Esophagus squamous epithelium (tissue), 4 donors: Measurements from ENCODE around the gene SFMBT1.

Source experiments
- CTCF ChIP-seq, 6 experiments: fragments of 450-650 bp in 4 of 6; fragments of 200-600 bp in 2 of 6; sonication (generic) in 2 of 6; IDR thresholded peaks; one replicate each; pipeline ENCODE4 v1.5.1; 2016 to 2019; ENCODE audit warnings: antibody characterized with exemption in 6 of 6, mild to moderate bottlenecking in 4 of 6, moderate library complexity in 4 of 6
- POLR2A ChIP-seq, 4 donors: fragments of 450-650 bp; IDR thresholded peaks; one replicate each; pipeline ENCODE4 v1.6.1; 2017; ENCODE audit warnings: antibody characterized with exemption in 4 of 4, mild to moderate bottlenecking in 4 of 4, moderate library complexity in 3 of 4

- TF ChIP-seq CTCF (IDR thresholded peaks at IDR 0.05) (no peak), POLR2A (IDR thresholded peaks at IDR 0.05) (no peak)
These were observed 3.2 kb downstream of the SFMBT1 start for GRCh38 chr3:53042651-53043050.
